K562 (cell line): ENCODE results near the gene DEDD2. TPM values are rescaled to one million over a fixed set of nuclear protein-coding genes. Genes with fewer than 3 reads are reported as not detected.

ENCODE experiments used
- CEBPB ChIP-seq: fragments of 450-650 bp; IDR thresholded peaks from 2 replicates; pipeline ENCODE4 v1.6.1; 2016; ENCODE audit warnings: missing genetic modification characterization, missing compliant biosample characterization
- GABPA ChIP-seq: fragments of 200-800 bp; sonication (Bioruptor generic); conservative IDR thresholded peaks from 2 replicates; pipeline ENCODE4 v1.6.1; 2016; ENCODE audit warnings: low read depth, missing genetic modification characterization, missing compliant biosample characterization
- HEY1 ChIP-seq: fragments of 250-450 bp; sonication (Bioruptor Pico); IDR thresholded peaks from 2 replicates; pipeline ENCODE4 v1.5.0; 2020; ENCODE audit warnings: mild to moderate bottlenecking, moderate library complexity, borderline replicate concordance
- MTA1 ChIP-seq: fragments of 450-650 bp; IDR thresholded peaks from 2 replicates; pipeline ENCODE4 v1.6.1; 2017; ENCODE audit warnings: borderline replicate concordance
- NCOR1 ChIP-seq: fragments of 450-650 bp; IDR thresholded peaks from 2 replicates; pipeline ENCODE4 v1.6.1; 2016; ENCODE audit warnings: mild to moderate bottlenecking, moderate library complexity
- SAFB2 ChIP-seq: fragments of 200-400 bp; formaldehyde crosslinking; IDR thresholded peaks from 2 replicates; pipeline ENCODE4 v1.6.1; 2018; ENCODE audit warnings: borderline replicate concordance, low read length, low read depth, moderate library complexity; ENCODE audit not compliant: severe bottlenecking
- SIX5 ChIP-seq, 2 experiments: IDR thresholded peaks; 2 replicates each; pipeline ENCODE4 v1.6.1; 2011; ENCODE audit warnings: low read length in 2 of 2, borderline replicate concordance in 1 of 2, low read depth in 1 of 2, mild to moderate bottlenecking in 1 of 2, moderate library complexity in 1 of 2; ENCODE audit not compliant: insufficient read depth in 1 of 2
- SLC30A9 ChIP-seq: fragments of 250-450 bp; sonication (Bioruptor Pico); IDR thresholded peaks from 2 replicates; pipeline ENCODE4 v1.8.0; 2022; ENCODE audit warnings: mild to moderate bottlenecking, moderate library complexity
- ZNF431 ChIP-seq: sonication (generic); formaldehyde crosslinking; IDR thresholded peaks from 2 replicates; pipeline ENCODE4 v1.8.0; 2022; ENCODE audit warnings: mild to moderate bottlenecking, missing genetic modification reagents
- ZNF57 ChIP-seq: fragments of 450-650 bp; formaldehyde crosslinking; IDR thresholded peaks from 2 replicates; pipeline ENCODE4 v1.4.0; 2020; ENCODE audit warnings: mild to moderate bottlenecking, moderate library complexity
- ZNF696 ChIP-seq: fragments of 250-450 bp; sonication (Bioruptor Pico); conservative IDR thresholded peaks from 2 replicates; pipeline ENCODE4 v1.4.0; 2020; ENCODE audit warnings: mild to moderate bottlenecking, moderate library complexity
- polyA plus RNA-seq, 8 experiments: library from polyadenylated mRNA; depleted of rRNA in 4 of 8; stranded (reverse) in 5 of 8; unstranded in 3 of 8; fragments of >200 nt; fragmentation: Nextera tagmentation in 2 of 8; fragmentation: Illumina TruSeq in 1 of 8; extraction: Ambion mirVana in 2 of 8; extraction: Trizol in 1 of 8; gene quantifications; 2 replicates each; pipeline versions ENCODE4 v1.2.1 to v1.2.3, GENCODE V29; 2011 to 2014; ENCODE audit warnings: inconsistent platforms in 1 of 8, missing spikeins in 1 of 8
- total RNA-seq, 7 experiments: library from RNA; depleted of rRNA in 6 of 7; stranded (reverse); fragments of >200 nt in 6 of 7; fragmentation: Illumina TruSeq in 2 of 7; extraction: Trizol in 2 of 7; gene quantifications; 2 replicates each; pipeline versions ENCODE4 v1.2.1 to v1.2.3, GENCODE V29; 2011 to 2021; ENCODE audit warnings: low replicate concordance in 1 of 7
- TF ChIP-seq, protein P1 (sequence below): fragments of 450-650 bp; IDR thresholded peaks from 2 replicates; pipeline ENCODE4 v1.6.1; 2016; ENCODE audit warnings: low read depth
- TF ChIP-seq, protein P2 (sequence below): fragments of 250-450 bp; sonication (Bioruptor Pico); IDR thresholded peaks from 2 replicates; pipeline ENCODE4 v1.5.1; 2021; ENCODE audit warnings: mild to moderate bottlenecking
- TF ChIP-seq, protein P3 (sequence below): fragments of 450-650 bp; formaldehyde crosslinking; IDR thresholded peaks from 2 replicates; pipeline ENCODE4 v1.4.0; 2022; ENCODE audit warnings: mild to moderate bottlenecking, moderate library complexity
- TF ChIP-seq, protein P4 (sequence below): sonication (generic); formaldehyde crosslinking; IDR thresholded peaks from 2 replicates; pipeline ENCODE4 v1.8.0; 2022; ENCODE audit warnings: mild to moderate bottlenecking, missing genetic modification reagents, borderline replicate concordance

Gene DEDD2
- total and polyA plus RNA-seq, 9 of the 15 experiments (the other 6 are each of a cell fraction or from before 2014, with no cell fraction given) = 4.3 to 43.0 (median 29.2) TPM

DNA sequence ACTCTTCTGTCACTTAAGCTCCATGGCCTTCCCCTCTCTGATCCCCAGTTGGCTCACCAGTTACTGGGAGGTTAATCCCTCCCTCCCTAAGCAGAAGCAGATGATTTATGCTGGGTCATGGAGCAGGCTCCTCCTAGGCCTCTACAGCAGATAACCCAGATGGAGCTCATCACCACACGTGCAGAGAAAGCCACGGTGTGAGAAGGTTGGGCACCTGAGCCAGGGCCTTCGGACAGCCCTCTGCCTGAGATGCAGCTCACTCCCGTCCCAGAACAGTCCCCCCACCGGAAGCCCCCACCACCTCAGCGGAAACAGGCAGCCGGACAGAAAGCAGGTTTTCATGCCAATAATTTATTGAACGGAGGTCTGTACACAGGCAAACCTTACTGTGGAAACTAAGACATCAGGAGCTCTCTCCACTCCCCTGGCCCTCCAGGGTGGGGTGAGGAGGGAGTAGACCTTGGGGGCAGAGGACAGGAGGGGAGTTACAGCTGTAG lies 12.4 kb upstream of the DEDD2 start (continued):
- no peak for TF ChIP-seq ZNF57 (CRISPR knock-in tag)
- peak; percentile 47; the same call in 1 of the 2 replicates for TF ChIP-seq GABPA (tag)
- no peak for TF ChIP-seq MTA1
- TF ChIP-seq ZNF696 (CRISPR knock-in tag) = no peak
- peak; percentile 24 for TF ChIP-seq NCOR1
- TF ChIP-seq HEY1 (CRISPR knock-in tag) = no peak
- TF ChIP-seq, protein P1, sequence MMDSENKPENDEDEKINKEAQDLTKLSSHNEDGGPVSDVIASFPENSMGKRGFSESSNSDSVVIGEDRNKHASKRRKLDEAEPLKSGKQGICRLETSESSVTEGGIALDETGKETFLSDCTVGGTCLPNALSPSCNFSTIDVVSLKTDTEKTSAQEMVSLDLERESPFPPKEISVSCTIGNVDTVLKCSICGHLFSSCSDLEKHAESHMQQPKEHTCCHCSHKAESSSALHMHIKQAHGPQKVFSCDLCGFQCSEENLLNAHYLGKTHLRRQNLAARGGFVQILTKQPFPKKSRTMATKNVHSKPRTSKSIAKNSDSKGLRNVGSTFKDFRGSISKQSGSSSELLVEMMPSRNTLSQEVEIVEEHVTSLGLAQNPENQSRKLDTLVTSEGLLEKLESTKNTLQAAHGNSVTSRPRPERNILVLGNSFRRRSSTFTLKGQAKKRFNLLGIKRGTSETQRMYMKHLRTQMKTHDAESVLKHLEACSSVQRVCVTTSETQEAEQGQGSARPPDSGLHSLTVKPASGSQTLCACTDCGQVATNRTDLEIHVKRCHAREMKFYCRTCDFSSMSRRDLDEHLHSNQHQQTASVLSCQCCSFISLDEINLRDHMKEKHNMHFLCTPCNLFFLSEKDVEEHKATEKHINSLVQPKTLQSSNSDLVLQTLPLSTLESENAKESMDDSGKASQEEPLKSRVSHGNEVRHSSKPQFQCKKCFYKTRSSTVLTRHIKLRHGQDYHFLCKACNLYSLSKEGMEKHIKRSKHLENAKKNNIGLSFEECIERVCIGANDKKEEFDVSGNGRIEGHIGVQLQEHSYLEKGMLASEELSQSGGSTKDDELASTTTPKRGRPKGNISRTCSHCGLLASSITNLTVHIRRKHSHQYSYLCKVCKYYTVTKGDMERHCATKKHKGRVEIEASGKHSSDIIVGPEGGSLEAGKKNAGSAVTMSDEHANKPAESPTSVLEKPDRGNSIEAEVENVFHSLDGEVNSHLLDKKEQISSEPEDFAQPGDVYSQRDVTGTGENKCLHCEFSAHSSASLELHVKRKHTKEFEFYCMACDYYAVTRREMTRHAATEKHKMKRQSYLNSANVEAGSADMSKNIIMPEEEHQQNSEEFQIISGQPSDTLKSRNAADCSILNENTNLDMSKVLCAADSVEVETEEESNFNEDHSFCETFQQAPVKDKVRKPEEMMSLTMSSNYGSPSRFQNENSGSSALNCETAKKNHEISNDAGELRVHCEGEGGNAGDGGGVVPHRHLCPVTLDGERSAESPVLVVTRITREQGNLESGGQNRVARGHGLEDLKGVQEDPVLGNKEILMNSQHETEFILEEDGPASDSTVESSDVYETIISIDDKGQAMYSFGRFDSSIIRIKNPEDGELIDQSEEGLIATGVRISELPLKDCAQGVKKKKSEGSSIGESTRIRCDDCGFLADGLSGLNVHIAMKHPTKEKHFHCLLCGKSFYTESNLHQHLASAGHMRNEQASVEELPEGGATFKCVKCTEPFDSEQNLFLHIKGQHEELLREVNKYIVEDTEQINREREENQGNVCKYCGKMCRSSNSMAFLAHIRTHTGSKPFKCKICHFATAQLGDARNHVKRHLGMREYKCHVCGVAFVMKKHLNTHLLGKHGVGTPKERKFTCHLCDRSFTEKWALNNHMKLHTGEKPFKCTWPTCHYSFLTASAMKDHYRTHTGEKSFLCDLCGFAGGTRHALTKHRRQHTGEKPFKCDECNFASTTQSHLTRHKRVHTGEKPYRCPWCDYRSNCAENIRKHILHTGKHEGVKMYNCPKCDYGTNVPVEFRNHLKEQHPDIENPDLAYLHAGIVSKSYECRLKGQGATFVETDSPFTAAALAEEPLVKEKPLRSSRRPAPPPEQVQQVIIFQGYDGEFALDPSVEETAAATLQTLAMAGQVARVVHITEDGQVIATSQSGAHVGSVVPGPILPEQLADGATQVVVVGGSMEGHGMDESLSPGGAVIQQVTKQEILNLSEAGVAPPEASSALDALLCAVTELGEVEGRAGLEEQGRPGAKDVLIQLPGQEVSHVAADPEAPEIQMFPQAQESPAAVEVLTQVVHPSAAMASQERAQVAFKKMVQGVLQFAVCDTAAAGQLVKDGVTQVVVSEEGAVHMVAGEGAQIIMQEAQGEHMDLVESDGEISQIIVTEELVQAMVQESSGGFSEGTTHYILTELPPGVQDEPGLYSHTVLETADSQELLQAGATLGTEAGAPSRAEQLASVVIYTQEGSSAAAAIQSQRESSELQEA = no peak
- TF ChIP-seq, protein P2, sequence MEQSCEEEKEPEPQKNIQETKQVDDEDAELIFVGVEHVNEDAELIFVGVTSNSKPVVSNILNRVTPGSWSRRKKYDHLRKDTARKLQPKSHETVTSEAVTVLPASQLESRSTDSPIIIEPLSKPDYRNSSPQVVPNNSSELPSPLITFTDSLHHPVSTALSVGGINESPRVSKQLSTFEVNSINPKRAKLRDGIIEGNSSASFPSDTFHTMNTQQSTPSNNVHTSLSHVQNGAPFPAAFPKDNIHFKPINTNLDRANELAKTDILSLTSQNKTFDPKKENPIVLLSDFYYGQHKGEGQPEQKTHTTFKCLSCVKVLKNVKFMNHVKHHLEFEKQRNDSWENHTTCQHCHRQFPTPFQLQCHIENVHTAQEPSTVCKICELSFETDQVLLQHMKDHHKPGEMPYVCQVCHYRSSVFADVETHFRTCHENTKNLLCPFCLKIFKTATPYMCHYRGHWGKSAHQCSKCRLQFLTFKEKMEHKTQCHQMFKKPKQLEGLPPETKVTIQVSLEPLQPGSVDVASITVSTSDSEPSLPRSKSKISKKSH = no peak
- no peak for TF ChIP-seq SIX5 (IDR thresholded peaks at IDR 0.05; ENCODE audit: borderline replicate concordance in 1 of 2, insufficient read depth in 1 of 2, low read depth in 1 of 2, low read length in 2 of 2)
- no peak for TF ChIP-seq CEBPB (tag)
- no peak for TF ChIP-seq SAFB2
- no peak for TF ChIP-seq ZNF431 (CRISPR knock-in tag)
- no peak for TF ChIP-seq SLC30A9 (CRISPR knock-in tag)
- TF ChIP-seq, protein P3, sequence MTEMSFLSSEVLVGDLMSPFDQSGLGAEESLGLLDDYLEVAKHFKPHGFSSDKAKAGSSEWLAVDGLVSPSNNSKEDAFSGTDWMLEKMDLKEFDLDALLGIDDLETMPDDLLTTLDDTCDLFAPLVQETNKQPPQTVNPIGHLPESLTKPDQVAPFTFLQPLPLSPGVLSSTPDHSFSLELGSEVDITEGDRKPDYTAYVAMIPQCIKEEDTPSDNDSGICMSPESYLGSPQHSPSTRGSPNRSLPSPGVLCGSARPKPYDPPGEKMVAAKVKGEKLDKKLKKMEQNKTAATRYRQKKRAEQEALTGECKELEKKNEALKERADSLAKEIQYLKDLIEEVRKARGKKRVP (CRISPR knock-in tag) = no peak
- TF ChIP-seq, protein P4, sequence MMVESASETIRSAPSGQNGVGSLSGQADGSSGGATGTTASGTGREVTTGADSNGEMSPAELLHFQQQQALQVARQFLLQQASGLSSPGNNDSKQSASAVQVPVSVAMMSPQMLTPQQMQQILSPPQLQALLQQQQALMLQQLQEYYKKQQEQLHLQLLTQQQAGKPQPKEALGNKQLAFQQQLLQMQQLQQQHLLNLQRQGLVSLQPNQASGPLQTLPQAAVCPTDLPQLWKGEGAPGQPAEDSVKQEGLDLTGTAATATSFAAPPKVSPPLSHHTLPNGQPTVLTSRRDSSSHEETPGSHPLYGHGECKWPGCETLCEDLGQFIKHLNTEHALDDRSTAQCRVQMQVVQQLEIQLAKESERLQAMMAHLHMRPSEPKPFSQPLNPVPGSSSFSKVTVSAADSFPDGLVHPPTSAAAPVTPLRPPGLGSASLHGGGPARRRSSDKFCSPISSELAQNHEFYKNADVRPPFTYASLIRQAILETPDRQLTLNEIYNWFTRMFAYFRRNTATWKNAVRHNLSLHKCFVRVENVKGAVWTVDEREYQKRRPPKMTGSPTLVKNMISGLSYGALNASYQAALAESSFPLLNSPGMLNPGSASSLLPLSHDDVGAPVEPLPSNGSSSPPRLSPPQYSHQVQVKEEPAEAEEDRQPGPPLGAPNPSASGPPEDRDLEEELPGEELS = 0 out of 2 replicates have a peak, but pooled peaks have one; percentile 5
